Heart right ventricle (tissue), 16 donors: ENCODE measurements around the gene NUDT3. TPM values are rescaled to one million over a fixed set of nuclear protein-coding genes. Genes with fewer than 3 reads are reported as not detected.
A peak's percentile ranks its signal among the peaks of the same experiment; 100 is the strongest.

Experiments
- ATAC-seq, 8 donors: fragments of 200-7000 bp; cut with Tn5 transposase; one replicate each; pipeline ENCODE4 v1.9.1; 2020; ENCODE audit warnings: mild to moderate bottlenecking in 8 of 8, moderate library complexity in 8 of 8, moderate number of reproducible peaks in 1 of 8
- DNase-seq, 2 donors: peaks; one replicate each; pipeline ENCODE4 v3.0.0-alpha.2; 2020
- H3K27ac ChIP-seq, 10 donors: fragments of 200-600 bp; sonication (generic) in 2 of 10; one replicate each; pipeline versions ENCODE4 v1.5.0 to v1.8.0; 2020 to 2022; ENCODE audit warnings: mild to moderate bottlenecking in 3 of 10
- H3K27me3 ChIP-seq, 7 donors: fragments of 200-600 bp; one replicate each; pipeline ENCODE4 v1.8.0; 2021 to 2022; ENCODE audit warnings: mild to moderate bottlenecking in 2 of 7
- H3K36me3 ChIP-seq, 9 donors: fragments of 200-600 bp; sonication (generic) in 1 of 9; one replicate each; pipeline versions ENCODE4 v1.5.0 to v1.8.0; 2020 to 2022; ENCODE audit warnings: mild to moderate bottlenecking in 2 of 9
- H3K4me1 ChIP-seq, 9 donors: fragments of 200-600 bp; sonication (generic) in 1 of 9; one replicate each; pipeline versions ENCODE4 v1.5.0 to v1.8.0; 2020 to 2022; ENCODE audit warnings: mild to moderate bottlenecking in 4 of 9
- H3K4me3 ChIP-seq, 10 donors: fragments of 200-600 bp; sonication (generic) in 2 of 10; one replicate each; pipeline versions ENCODE4 v1.5.0 to v1.8.0; 2020 to 2022; ENCODE audit warnings: mild to moderate bottlenecking in 7 of 10, moderate library complexity in 2 of 10
- H3K9me3 ChIP-seq, 11 donors: fragments of 200-600 bp in 10 of 11; sonication (generic) in 2 of 11; one replicate each; pipeline versions ENCODE4 v1.5.0 to v1.8.0; 2013 to 2022; ENCODE audit warnings: mild to moderate bottlenecking in 2 of 11, control low read depth in 1 of 11, moderate library complexity in 1 of 11
- CTCF ChIP-seq, 9 donors: fragments of 200-600 bp; sonication (generic) in 2 of 9; IDR thresholded peaks; one replicate each; pipeline versions ENCODE4 v1.5.0 to v1.8.0; 2021 to 2022; ENCODE audit warnings: antibody characterized with exemption in 9 of 9, mild to moderate bottlenecking in 5 of 9, moderate library complexity in 1 of 9
- WGBS, 2 donors: extraction: QIAGEN DNeasy Blood & Tissue Kit; methylation state at CpG; one replicate each; pipeline ENCODE4 v1.1.7; 2013; ENCODE audit warnings: inconsistent platforms in 1 of 2; 5-methylcytosine and 5-hydroxymethylcytosine counted together
- intact Hi-C, 10 donors: fragments of 100-400 bp; cut with DNase I; formaldehyde crosslinking; loops; one replicate each; pipeline versions ENCODE4 v1.11.1 to v1.14.2; 2022
- polyA plus RNA-seq, 2 donors: library from polyadenylated mRNA; stranded (reverse); fragments of 200-250 nt; gene quantifications; one replicate each; pipeline ENCODE4 v1.2.3, GENCODE V29; 2013
- total RNA-seq, 10 donors: library from RNA; stranded (reverse); fragmentation: NEBNext Ultra II Directional in 3 of 10; extraction: Animal tissue kit (Norgen Biotek cat#: 25700) in 3 of 10; gene quantifications; one replicate each; pipeline versions ENCODE4 v1.2.1 to v1.2.4, GENCODE V29; 2021 to 2023
- donor health status: Arrhythmogenic right ventricular cardiomyopathy.
- donor health status: ischemic (EF 13 %, LVEDD 7.1; RV severe dilation, severe dysfunction).
- donor health status: healthy with polysubstance abuse.
- donor health status: DM: no; HTN: yes; CAD: no.
- donor health status: DM: no; HTN: no; CAD: no.
- donor health status: ischemic (EF 25% LVEDD 6.9; RV normal size, moderate dysfunction).
- donor health status: ischemic (EF 25% LVEDD 5.7; RV mildly dilated, moderate dysfunction).
- donor health status: healthy.
- donor health status: DM: yes; HTN: yes; CAD: no.
- donor health status: Ischemic cardiomyopathy.
- donor health status: ischemic (EF 35%, LVEDD 5.7; RV mildly dilated, moderate dysfunction).
- donor health status: nonischemic (EF 11% LVEDD 7.7; RV severe dilation, severe dysfunction).
- donor health status: DM: yes; HTN: yes; CAD: no.
- donor health status: PGD.
- donor health status: ischemic (EF 29% LVEDD 5.4; RV normal size, mild dysfunction).
- donor health status: nonischemic (EF 23%, LVEDD 6.1; RV moderate dilation, normal function).

Gene NUDT3
- total and polyA plus RNA-seq, 12 donors, result 9.3 to 67.1 (median 54.4) TPM

- intact Hi-C loops, result no loop called here
- no peak for ATAC-seq
These were observed 106.9 kb downstream of the NUDT3 start for GRCh38 chr6:34285448-34286164.

GRCh38 chr6:34284563-34285447 is 107.7 kb downstream of the NUDT3 start:
- no peak for TF ChIP-seq CTCF (IDR thresholded peaks at IDR 0.05)
- Histone ChIP-seq H3K27ac (peak overlapping the region in 9 of 10 donors; percentile 22 to 85 (median 49)), H3K4me1 (peaks cover 3 to 89% (median 74%) of the 10 kb centered on the region in 9 donors), H3K27me3 (no peaks in the 10 kb centered on the region), H3K9me3 (no peaks in the 10 kb centered on the region), H3K4me3 (no peak overlapping the region), H3K36me3 (peaks cover 0 to 34% (median 3%) of the 10 kb centered on the region in 9 donors)
- DNase-seq, result peak; percentile 65 to 77
- ATAC-seq, result peak; percentile 81 to 91 (median 87)
- WGBS, 2 donors, result 63 to 79% methylated on average over 4 of the region's 4 CpGs
- intact Hi-C loops, result no loop called here

More at GRCh38 chr6:34285448-34286164, 106.9 kb downstream of the NUDT3 start:
- Histone ChIP-seq H3K4me3 (no peak overlapping the region), H3K27me3 (no peaks in the 10 kb centered on the region), H3K4me1 (peaks cover 3 to 92% (median 74%) of the 10 kb centered on the region in 9 donors), H3K27ac (peak overlapping the region in 9 of 10 donors; percentile 22 to 85 (median 49)), H3K36me3 (peaks cover 0 to 30% (median 0%) of the 10 kb centered on the region in 9 donors), H3K9me3 (no peaks in the 10 kb centered on the region)
- WGBS, 2 donors, result 63 to 74% methylated on average over 4 of the region's 4 CpGs
- no peak for TF ChIP-seq CTCF (IDR thresholded peaks at IDR 0.05)
- DNase-seq, result no peak

- DNase-seq (no peak), ATAC-seq (peak in 1 of 8 donors; percentile 13)
- WGBS, 2 donors, result 67 to 69% methylated on average over 6 of the region's 6 CpGs
- no peak for TF ChIP-seq CTCF (IDR thresholded peaks at IDR 0.05)
- intact Hi-C loops, result no loop called here
- no peaks in the 10 kb centered on the region for H3K27me3 ChIP-seq
- H3K4me1 ChIP-seq, result peaks cover 0 to 87% (median 75%) of the 10 kb centered on the region in 9 donors
- no peaks in the 10 kb centered on the region for H3K9me3 ChIP-seq
- no peak overlapping the region for H3K4me3 ChIP-seq
- peak overlapping the region in 3 of 10 donors; percentile 10 to 85 (median 45) for H3K27ac ChIP-seq
- H3K36me3 ChIP-seq, result peaks cover 0 to 30% (median 4%) of the 10 kb centered on the region in 9 donors
These were observed 110.7 kb downstream of the NUDT3 start for GRCh38 chr6:34281702-34282334.

GRCh38 chr6:34280216-34280615 is 112.3 kb downstream of the NUDT3 start:
- no peak for TF ChIP-seq CTCF (IDR thresholded peaks at IDR 0.05)
- intact Hi-C loops, result no loop called here
- Histone ChIP-seq H3K9me3 (no peaks in the 10 kb centered on the region), H3K4me1 (peaks cover 0 to 80% (median 67%) of the 10 kb centered on the region in 9 donors), H3K27ac (no peak overlapping the region), H3K4me3 (no peak overlapping the region), H3K27me3 (no peaks in the 10 kb centered on the region), H3K36me3 (peaks cover 0 to 30% (median 4%) of the 10 kb centered on the region in 9 donors)
- no peak for ATAC-seq
- no peak for DNase-seq
- 81 to 86% methylated on average over 4 of the region's 4 CpGs for WGBS, 2 donors
